NCI-H2227 (cell line): ENCODE results near the gene DYNC1LI1.

Experiments used
- DNase-seq: peaks from one replicate; lab custom pipeline; 2025; ENCODE audit not compliant: unreplicated experiment; lab: John Stamatoyannopoulos, UW

Gene DYNC1LI1

DNA sequence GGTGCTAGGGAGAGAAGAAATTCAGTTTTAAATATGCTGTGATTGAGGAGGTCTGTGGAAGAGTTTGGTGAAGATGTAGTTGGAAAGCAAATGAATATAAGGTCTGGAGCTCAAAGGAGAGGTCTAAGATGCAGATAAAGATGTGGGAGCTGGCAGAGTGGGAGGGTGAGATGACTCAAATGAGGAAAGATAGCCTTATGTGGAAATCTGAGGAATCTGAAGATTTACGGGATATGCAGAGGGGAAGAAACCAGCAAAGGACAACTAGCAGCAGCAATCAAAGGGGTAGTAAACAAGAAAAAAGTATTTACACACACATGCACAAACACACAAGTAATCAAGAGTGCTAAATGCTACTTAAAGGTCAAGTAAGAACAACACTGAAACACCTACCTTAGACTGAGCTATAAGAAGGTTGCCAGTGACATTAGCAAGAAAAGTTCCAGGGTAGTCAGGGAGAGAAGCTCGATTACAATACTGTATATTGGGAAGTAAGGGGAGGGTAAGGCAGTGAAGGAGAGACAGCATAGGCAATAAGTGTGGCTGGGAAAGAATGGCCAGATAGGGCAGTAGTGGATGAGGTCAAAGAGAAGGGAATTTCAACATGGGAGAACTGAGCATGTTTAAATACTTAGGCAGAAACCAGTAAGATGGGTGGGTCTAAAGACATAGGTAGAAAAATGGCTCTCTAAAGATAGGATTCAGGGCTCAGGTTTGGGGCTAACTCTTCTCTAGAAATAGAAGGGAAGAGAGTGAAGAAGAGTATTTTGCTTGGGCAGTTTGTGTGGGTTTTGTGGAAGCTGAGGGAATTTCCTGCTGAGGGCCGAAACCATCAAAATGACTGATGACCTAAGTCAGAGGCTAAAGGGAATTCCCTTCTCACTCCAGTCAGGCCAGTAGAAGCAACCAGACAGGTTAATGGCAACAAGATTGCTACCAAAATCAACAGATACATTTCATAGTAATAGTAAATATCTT is 76.9 kb downstream of the DYNC1LI1 start:
- DNase-seq, result no peak

DNA sequence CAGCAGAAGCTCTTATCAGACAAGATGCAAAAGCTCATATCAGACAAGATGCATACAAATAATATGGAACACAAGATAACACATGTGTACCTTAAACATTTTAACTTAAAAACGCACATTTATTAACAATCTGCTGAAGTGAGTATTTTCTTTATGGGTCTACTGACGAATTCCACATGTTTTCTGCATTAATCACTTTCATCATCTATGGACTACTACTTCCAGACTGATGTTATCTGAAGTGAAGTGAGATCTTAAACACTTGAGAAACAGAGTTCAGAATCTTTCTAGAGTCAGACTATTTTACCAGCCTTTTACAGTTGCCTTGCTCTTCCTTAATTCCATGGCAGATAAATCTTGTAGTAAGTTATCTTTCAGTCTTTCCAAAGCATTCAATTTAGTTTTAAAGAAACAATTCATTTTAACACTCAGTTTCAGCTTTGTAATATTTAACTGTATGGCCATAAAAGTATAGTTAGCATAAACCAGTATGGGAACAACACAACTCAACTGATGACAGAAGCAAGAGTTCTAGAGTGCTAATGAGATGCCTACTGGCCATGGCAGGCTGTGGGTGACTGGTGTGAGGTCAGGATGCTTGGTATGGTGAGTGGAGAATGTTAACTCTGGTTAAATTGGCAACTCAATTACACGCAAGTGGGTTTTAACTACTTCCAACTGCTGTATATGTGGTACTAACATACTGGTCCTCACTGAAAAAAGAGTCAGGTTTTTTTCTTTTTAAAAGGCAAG is 77.8 kb downstream of the DYNC1LI1 start:
- DNase-seq, result no peak

DNA sequence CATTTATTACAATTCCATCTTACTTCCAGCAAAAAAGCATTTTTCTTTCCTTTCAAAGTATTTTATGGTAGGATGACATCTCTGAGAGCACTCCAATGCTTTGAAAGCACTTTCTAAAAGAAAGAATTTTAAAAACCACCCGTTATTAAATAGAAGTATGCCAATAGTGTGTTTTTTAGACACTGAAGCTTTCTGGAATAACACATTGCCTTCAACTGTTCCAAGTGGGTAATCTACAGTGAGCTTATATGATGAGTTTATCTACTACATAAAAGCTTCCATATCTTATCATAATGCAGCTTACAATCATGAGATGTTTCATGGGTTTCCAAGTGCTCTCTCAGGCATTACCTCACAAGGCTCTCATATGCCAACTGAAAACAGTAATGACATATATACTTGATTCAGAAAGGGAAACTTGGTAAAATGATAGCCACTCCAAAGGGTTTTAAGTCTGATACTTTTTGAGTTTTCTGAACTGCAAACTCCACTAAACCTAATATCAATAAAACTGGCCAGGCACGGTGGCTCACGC is 82.1 kb downstream of the DYNC1LI1 start:
- no peak for DNase-seq

DNA sequence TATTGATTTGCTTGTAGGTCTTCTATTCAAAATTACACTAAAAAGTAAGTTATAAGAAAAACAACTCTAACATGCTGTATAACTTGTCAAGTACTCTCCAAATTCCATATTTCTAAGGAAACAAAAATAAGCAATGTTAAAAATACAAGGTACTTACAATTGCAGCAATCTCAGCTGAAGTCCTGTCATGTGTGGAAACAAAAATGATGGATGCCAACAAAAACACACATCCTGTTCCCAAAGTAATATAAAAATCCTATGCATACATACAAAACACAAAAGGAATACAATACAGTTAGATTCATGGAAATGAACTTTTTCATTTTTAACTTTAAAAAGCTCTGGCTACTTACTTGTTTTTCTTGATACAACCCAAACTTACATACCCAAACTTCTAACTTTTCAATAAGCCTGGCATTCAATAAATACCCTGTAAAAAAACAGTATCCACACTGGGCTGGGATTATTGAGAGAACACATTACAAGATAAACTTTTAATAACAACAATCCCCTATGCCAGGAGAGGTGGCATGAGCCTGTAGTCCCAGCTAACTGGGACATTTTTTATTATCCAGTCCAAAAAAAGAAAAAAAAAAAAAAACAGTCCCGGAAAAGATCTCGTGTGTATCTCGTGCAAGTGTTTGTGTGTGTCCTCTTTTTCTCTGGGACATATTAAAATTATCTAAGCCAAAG is 82.7 kb downstream of the DYNC1LI1 start:
- no peak for DNase-seq

DNA sequence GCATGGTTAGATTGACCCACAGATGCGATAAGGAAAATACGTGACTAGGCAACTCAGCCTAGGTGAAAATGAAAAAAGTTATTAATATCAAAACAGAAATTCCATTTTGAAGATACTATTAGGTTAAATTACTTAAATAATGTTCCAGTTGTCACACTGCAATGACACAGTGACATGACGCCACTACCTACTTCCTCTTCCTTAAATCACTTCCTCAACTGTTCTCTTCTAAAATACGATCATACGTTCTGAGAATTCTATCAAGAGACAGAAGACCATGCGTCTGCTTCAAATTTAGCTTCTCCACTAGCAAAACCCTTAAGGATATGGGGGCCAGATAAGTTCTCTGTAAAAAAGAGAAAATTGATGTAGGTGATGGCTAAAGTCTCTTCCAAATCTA is 86.2 kb downstream of the DYNC1LI1 start:
- no peak for DNase-seq

DNA sequence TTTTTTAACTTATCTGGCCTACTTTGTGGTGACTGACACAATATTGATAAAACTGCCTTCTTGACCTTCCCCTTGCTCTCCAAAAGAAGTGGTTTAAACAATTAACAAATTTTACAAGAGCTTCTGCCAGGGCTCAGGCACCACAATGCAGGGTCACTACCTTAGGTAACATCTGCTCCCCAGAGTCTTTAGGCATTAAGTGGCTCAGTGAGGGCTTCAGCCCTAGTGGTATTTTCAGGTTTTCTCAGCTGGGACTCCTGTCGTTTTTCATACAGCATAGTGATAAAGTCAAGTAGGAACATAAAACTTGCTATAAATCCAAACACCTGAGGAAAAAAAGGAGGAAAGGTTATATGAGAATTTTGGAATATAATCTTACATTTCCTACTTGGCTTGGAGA is 86.9 kb downstream of the DYNC1LI1 start:
- no peak for DNase-seq

DNA sequence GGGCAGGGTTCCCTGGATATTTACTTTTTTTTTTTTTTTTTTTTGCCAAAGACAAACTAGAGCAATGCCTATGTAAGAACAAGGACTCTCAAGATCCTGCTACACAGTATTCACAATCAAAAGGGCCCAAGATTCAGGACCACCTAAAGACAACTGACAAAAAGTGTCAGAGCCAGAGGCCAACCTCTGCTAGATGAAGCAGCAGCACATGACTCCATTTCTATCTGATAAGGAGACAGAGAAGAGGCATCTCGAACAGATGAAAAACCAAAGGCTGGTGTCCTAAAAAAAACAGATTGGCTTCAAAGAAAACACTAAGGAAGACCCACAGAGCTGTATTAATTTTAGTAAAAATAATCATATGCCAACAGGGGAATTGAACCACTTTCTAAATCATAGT is 88.0 kb downstream of the DYNC1LI1 start:
- no peak for DNase-seq

DNA sequence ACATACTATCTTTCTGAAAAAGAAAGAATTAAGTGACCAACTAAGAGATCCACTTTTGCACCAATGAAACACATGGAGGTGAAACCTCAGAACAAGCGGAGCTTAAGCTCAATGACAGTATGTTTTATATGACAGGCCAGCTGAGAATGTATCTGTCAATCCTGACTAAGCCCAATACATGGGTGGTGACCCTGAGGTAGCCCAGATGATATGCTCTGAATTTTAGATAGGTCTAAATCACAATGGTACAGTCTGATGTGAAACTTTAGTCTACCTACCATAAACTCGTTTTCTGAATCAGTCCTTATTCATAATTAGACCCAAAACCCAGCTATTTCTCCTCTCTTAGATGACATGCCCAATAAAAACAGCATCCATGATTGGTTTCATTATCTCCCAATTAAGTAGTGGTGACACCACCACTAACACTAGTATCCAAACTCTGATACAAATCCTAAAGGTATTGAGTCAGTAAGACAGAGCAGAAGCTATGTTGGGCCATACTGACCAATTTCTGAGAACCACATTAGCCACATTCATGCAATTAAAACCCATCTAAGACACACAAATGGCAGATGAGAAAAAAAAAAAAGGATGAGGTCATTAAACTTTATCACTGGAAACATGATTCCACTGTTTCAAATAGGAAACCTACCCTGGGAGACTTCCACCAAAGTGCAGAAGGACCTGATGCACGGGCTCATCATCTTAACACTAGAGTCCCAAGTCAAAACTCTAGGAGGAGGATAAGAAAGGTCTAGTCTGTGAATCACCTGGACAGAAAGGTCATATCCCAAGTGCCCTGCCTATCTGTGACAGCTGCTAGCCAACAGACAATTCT is 88.6 kb downstream of the DYNC1LI1 start:
- DNase-seq, result no peak

DNA sequence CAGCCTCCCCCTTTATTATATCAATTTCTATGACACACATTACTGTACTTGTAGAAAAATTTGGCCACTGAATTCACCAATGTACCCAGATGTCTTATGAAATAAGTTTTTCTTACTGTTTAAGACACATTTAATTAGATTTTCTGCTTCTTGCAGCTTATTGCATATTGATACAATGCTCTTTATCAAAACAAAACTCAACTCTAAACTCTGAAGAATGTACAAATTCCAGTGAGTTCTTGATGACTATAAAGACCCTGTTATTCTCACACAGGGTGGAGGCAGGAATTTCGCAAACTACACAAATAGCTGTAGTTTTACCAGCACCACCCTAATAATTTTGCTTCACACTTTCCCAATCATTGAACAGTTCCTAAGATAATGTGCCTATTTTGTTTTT is 90.1 kb downstream of the DYNC1LI1 start:
- DNase-seq, result no peak
